Measurements from ENCODE around the gene ADCY1.
A peak's percentile ranks its signal among the peaks of the same experiment; 100 is the strongest.
"Not testable (repeated sequence)": the region's sequence is repeated elsewhere in the genome, so short reads cannot be mapped to it uniquely, and the experiment has no call there.

Gene ADCY1

DNA sequence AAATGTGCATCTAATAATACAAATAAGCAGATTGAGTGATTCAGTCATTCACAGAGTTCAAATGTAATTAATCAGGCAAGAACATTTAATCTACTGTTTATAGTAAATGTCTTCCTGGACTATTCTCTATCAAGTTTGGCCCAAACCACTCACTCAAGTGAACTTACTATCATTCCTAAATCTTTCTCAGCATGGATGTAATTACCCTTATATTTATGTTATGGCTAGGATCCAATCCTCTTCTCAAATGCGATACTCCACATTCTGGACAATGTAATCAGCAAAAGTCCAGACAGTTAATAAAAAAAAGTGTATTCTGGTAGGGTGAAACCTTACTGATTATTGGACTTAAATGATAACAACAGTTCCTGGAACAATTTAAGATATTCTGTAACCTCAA is 185.3 kb downstream of the ADCY1 start:
- not testable (repeated sequence) for DNase-seq (ENCODE audit: low spot score)

DNA sequence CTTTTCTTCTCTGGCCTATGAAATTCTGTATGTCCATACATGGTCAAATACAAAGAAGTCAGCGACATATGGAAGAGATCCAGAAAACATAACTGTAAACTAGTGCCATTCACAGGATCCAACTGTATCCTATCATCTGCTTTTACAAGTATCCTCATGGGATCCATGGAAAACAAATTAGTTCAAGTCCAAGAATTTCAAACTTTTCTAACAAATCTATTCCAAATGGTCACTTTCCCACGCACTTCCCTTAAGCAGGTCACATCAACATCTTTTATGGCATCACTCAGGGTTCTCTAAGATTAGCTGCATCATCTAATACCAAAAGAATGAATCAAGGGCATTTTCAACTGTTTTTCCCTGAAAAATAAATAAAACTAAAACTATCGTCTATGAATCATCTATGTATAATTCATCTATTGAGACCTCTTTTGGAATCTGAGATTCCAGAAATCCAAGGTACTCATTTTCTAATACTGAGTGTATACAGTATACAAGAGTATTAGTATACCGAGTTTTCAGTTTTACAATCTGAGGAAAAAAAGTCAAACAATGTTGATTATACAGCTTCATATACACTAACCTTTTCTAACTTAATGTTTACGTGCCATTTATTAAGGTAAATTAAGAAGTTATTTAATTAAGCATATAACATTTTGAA is 187.5 kb downstream of the ADCY1 start:
- not testable (repeated sequence) for DNase-seq (ENCODE audit: low spot score)

DNA sequence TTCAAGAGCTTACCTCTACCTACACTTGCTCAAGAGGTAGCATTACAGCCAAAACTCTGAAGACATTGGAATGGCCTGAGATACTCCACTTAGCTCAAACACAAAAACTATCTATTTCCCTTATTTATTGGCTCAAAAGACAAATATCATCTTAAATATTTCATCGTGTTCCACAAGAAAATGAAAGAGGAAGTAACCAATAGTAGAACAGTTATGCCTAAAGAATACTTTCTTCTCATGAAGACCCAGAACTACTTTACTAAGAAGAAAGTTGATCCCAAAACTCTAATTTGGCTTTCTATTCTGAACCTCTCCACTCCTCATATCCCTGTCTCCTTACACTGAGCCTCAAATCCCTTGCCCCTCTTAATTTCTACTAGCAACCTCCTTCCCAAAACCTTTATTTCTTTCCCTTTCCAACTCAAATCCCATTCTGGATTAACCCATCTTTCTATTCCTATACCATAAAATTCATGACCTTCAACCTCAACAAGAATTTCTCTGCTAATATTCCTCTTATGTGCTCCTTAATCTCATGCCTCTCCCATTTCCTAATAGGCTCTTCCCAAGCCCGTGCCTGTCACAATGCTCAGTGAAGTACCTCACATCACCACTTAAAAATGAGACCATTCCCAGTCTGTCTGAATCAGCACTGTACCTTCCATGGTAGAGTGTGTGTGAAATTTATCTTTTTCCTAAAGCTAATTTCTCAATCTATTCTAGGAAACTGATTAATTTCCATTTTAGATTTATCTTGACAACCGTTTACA is 188.2 kb downstream of the ADCY1 start:
- DNase-seq (ENCODE audit: low spot score), result not testable (repeated sequence)

DNA sequence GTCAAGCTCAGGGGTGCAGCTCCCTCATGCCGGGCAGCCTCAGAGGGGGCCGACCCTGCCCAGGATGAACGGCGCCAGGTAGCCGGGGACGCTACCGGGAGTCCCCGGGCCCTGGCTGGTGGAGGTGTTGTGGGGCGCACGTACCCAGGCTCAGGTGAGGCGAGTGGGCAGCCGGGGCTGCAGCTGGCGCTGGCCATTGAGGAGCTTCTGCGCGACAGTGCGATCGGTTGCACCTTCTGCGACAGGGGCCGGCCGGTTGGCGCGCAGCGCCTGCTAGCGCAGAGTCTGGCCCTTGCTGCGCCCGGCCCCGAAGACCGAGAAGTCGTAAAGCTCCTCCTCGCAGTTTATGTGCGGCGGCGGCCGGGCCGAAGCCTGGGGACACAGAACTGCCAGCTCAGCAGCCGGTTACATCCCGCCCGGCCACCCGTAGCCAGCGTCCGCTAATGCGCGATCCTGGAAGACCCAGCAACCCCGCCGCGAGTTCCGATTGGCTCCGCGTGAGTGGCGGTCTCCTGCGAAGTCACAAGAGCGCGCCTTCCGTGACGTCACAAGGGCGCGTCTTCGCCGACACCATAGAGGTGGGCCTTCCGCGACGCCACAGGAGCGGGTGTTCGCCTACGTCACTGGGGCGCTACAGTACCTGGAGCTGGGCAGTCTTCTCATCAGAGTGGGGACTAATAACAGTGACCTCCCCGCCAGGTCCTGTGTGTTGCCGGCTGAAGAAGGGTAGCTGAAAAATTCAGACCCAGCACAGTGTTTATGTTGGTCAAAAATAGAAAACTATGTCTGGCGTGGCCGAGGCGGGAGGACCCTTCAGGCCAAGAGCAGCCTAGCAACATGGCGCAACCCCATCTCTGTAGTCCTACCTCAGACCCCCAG is 194.6 kb downstream of the ADCY1 start:
- peak; percentile 96 for DNase-seq (ENCODE audit: low spot score)

DNA sequence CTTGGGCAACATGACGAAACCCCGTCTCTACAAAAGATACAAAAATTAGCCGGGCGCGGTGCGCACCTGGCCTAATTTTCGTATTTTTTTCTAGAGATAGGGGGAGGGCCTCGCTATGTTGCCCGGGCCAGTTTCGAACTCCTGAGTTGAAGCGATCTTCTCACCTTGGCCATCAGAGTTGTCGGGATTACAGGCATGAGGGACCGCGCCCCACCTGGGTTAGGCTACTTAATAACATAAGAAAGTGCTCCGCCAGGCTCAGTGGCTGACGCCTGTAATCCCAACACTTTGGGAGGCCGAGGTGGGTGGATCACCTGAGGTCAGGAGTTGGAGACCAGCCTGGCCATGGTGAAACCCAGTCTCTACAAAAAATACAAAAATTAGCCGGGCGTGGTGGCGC is 195.5 kb downstream of the ADCY1 start:
- not testable (repeated sequence) for DNase-seq (ENCODE audit: low spot score)

Data from hematopoietic multipotent progenitor cell treated with erythropoietin and hydrocortisone succinate and interleukin-3 and kit ligand, for 15 days (in vitro differentiated cells).